Natural killer cell (primary cell): Measurements from ENCODE around the gene ZFYVE27. TPM values are rescaled to one million over a fixed set of nuclear protein-coding genes. Genes with fewer than 3 reads are reported as not detected.
A peak's percentile ranks its signal among the peaks of the same experiment; 100 is the strongest.

Experiments used
- ATAC-seq, 3 donors: fragments of 150-1000 bp in 2 of 3; fragments of 200-7000 bp in 1 of 3; cut with Tn5 transposase; 1 replicate in 1 of 3; 2 replicates in 2 of 3; pipeline ENCODE4 v1.10.0; 2021; ENCODE audit warnings: mild to moderate bottlenecking in 2 of 3, moderate library complexity in 2 of 3
- DNase-seq, 2 donors: peaks; one replicate each; pipeline versions ENCODE4 v3.0.0 to v3.0.0-alpha.2; 2013 to 2021; ENCODE audit warnings: mixed read lengths in 1 of 2
- H3K27ac ChIP-seq: one replicate; pipeline ENCODE4 v1.5.1; 2013; ENCODE audit warnings: mild to moderate bottlenecking, low read length
- H3K27me3 ChIP-seq: one replicate; pipeline ENCODE4 v1.6.1; 2013; ENCODE audit warnings: low read length; ENCODE audit not compliant: control insufficient read depth, insufficient read depth
- H3K36me3 ChIP-seq: one replicate; pipeline ENCODE4 v1.6.1; 2013; ENCODE audit warnings: low read length; ENCODE audit not compliant: control insufficient read depth, insufficient read depth
- H3K4me1 ChIP-seq: one replicate; pipeline ENCODE4 v1.6.1; 2013; ENCODE audit warnings: low read length; ENCODE audit not compliant: control insufficient read depth, insufficient read depth
- H3K4me3 ChIP-seq: one replicate; pipeline ENCODE4 v1.5.1; 2013; ENCODE audit warnings: low read length
- H3K9me3 ChIP-seq: one replicate; pipeline ENCODE4 v1.6.1; 2013; ENCODE audit warnings: low read length; ENCODE audit not compliant: control insufficient read depth, insufficient read depth
- H3K27ac Mint-ChIP-seq, 2 donors: one replicate each; pipeline ENCODE4 v1.8.0; 2022; ENCODE audit warnings: mild to moderate bottlenecking in 2 of 2, mixed read lengths in 2 of 2, moderate library complexity in 1 of 2
- H3K27me3 Mint-ChIP-seq, 2 donors: one replicate each; pipeline ENCODE4 v1.8.0; 2022; ENCODE audit warnings: low read depth in 2 of 2, mixed read lengths in 2 of 2
- H3K36me3 Mint-ChIP-seq: one replicate; pipeline ENCODE4 v1.8.0; 2022; ENCODE audit warnings: mixed read lengths
- H3K4me1 Mint-ChIP-seq, 2 donors: one replicate each; pipeline ENCODE4 v1.8.0; 2022; ENCODE audit warnings: mixed read lengths in 2 of 2
- H3K4me3 Mint-ChIP-seq: one replicate; pipeline ENCODE4 v1.8.0; 2022; ENCODE audit warnings: mild to moderate bottlenecking, moderate library complexity, mixed read lengths
- H3K9me3 Mint-ChIP-seq, 2 donors: one replicate each; pipeline ENCODE4 v1.8.0; 2022; ENCODE audit warnings: mixed read lengths in 2 of 2
- WGBS: methylation state at CpG from one replicate; pipeline ENCODE4 v1.1.7; 2013; ENCODE audit warnings: missing lambda C conversion rate; ENCODE audit not compliant: insufficient coverage; 5-methylcytosine and 5-hydroxymethylcytosine counted together
- intact Hi-C: fragments of 100-400 bp; cut with micrococcal nuclease; formaldehyde crosslinking; loops from one replicate; pipeline ENCODE4 v1.14.2; 2022
- total RNA-seq, 4 donors: library from RNA; stranded (reverse); fragments of 120-200 nt in 1 of 4; gene quantifications; one replicate each; pipeline versions ENCODE4 v1.2.3 to v1.2.4, GENCODE V29; 2013 to 2022
- TF ChIP-seq, protein P1 (sequence below): fragments of 200-600 bp; IDR thresholded peaks from one replicate; pipeline ENCODE4 v1.8.0; 2022; ENCODE audit warnings: antibody characterized with exemption

ZFYVE27 gene
- total RNA-seq, 3 donors from 2014 or later (not counting 1 experiment from before 2014, with no cell fraction given), result 63.0 to 82.8 (median 76.4) TPM

DNA sequence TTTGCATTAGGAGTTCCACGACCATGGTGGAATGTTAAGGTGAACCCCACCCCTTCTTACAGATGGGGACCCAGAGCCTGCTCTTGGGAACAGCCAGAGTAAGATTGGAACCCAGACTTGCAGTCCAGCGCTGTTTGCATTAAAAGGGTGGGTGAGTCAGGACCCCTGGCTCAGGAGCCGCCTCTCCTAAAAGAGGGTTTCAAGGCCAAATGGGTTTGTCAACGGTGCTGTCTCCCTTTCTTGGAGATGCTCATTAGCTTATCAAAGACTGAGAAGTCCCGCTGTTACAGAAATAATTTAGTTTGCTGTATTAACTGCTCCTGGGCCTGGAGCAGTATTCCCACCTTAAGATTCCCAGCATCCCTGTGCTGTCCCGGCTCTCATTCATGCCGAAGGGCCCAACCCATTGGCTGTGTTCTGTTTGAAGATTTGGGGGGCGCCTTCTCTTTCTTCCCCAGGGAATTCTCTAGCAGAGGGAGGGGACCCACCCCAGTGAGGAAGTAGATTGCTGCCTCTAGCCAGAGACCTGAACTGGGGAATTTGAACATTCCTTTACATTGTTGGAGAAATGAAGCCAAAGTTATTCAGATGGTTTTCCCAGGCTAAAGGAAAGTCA is 21.6 kb upstream of the ZFYVE27 start:
- ATAC-seq (no peak), DNase-seq (no peak)
- 89% methylated on average over 7 of the region's 8 CpGs for WGBS
- Histone ChIP-seq H3K4me1 (peaks cover 16% of the 10 kb centered on the region), H3K4me3 (no peak overlapping the region), H3K27ac (no peak overlapping the region), H3K36me3 (no peaks in the 10 kb centered on the region), H3K9me3 (no peaks in the 10 kb centered on the region), H3K27me3 (peaks cover 3% of the 10 kb centered on the region)
- Mint-ChIP-seq H3K9me3 (no peaks in the 10 kb centered on the region), H3K4me1 (peaks cover 15 to 26% of the 10 kb centered on the region in 2 donors), H3K4me3 (peak overlapping the region; percentile 70), H3K36me3 (no peaks in the 10 kb centered on the region), H3K27me3 (peaks cover 34 to 38% of the 10 kb centered on the region in 2 donors), H3K27ac (no peak overlapping the region)
- TF ChIP-seq, protein P1, sequence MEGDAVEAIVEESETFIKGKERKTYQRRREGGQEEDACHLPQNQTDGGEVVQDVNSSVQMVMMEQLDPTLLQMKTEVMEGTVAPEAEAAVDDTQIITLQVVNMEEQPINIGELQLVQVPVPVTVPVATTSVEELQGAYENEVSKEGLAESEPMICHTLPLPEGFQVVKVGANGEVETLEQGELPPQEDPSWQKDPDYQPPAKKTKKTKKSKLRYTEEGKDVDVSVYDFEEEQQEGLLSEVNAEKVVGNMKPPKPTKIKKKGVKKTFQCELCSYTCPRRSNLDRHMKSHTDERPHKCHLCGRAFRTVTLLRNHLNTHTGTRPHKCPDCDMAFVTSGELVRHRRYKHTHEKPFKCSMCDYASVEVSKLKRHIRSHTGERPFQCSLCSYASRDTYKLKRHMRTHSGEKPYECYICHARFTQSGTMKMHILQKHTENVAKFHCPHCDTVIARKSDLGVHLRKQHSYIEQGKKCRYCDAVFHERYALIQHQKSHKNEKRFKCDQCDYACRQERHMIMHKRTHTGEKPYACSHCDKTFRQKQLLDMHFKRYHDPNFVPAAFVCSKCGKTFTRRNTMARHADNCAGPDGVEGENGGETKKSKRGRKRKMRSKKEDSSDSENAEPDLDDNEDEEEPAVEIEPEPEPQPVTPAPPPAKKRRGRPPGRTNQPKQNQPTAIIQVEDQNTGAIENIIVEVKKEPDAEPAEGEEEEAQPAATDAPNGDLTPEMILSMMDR, result no peak
- intact Hi-C loops, result no loop called here

- Mint-ChIP-seq H3K36me3 (no peaks in the 10 kb centered on the region), H3K27ac (no peak overlapping the region), H3K4me1 (peaks cover 14 to 26% of the 10 kb centered on the region in 2 donors), H3K9me3 (no peaks in the 10 kb centered on the region), H3K4me3 (no peak overlapping the region), H3K27me3 (peaks cover 23 to 31% of the 10 kb centered on the region in 2 donors)
- H3K36me3 ChIP-seq, result no peaks in the 10 kb centered on the region
- no peak overlapping the region for H3K27ac ChIP-seq
- WGBS, result 93% methylated on average over 7 of the region's 7 CpGs
- H3K9me3 ChIP-seq, result no peaks in the 10 kb centered on the region
- H3K4me3 ChIP-seq, result no peak overlapping the region
- TF ChIP-seq, protein P1, result no peak
- ATAC-seq (no peak), DNase-seq (no peak)
- intact Hi-C loops, result no loop called here
- peaks cover 16% of the 10 kb centered on the region for H3K4me1 ChIP-seq
- peaks cover 3% of the 10 kb centered on the region for H3K27me3 ChIP-seq
These were observed 19.3 kb upstream of the ZFYVE27 start for GRCh38 chr10:97717627-97718026.

DNA sequence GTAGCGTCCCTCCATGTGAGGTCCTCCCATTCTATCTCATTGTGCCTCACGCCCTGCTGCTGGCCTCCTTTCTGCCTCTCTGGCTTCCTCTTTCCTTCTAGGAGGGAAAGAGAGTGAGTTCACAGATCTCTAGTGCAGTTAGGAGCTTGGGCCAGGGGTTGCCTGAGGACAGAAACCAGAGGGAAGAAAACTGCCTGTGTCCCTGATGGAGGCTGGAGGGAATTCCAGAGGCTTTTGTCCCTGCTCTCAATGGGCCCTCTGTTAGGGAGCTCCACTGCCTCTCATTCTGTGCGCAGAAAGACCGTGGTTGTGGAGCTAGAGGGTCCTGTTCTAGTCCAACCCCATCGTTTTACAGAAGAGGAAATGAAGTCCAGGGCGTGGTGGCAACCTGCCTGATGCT is 18.8 kb upstream of the ZFYVE27 start:
- Histone ChIP-seq H3K36me3 (no peaks in the 10 kb centered on the region), H3K27ac (no peak overlapping the region), H3K27me3 (no peaks in the 10 kb centered on the region), H3K4me3 (no peak overlapping the region), H3K4me1 (peaks cover 11% of the 10 kb centered on the region), H3K9me3 (no peaks in the 10 kb centered on the region)
- Mint-ChIP-seq H3K9me3 (no peaks in the 10 kb centered on the region), H3K27me3 (peaks cover 17 to 26% of the 10 kb centered on the region in 2 donors), H3K36me3 (no peaks in the 10 kb centered on the region), H3K4me3 (no peak overlapping the region), H3K4me1 (peaks cover 9 to 20% of the 10 kb centered on the region in 2 donors), H3K27ac (no peak overlapping the region)
- DNase-seq, result no peak
- intact Hi-C loops, result no loop called here
- no peak for ATAC-seq
- 63% methylated on average over 4 of the region's 6 CpGs for WGBS
- TF ChIP-seq, protein P1, result no peak

GRCh38 chr10:97718659-97719142 is 18.2 kb upstream of the ZFYVE27 start:
- TF ChIP-seq, protein P1, result no peak
- Mint-ChIP-seq H3K4me1 (peaks cover 8 to 18% of the 10 kb centered on the region in 2 donors), H3K27ac (no peak overlapping the region), H3K9me3 (no peaks in the 10 kb centered on the region), H3K36me3 (no peaks in the 10 kb centered on the region), H3K4me3 (no peak overlapping the region), H3K27me3 (peaks cover 17 to 26% of the 10 kb centered on the region in 2 donors)
- intact Hi-C loops, result no loop called here
- Histone ChIP-seq H3K27ac (no peak overlapping the region), H3K9me3 (no peaks in the 10 kb centered on the region), H3K27me3 (no peaks in the 10 kb centered on the region), H3K4me3 (no peak overlapping the region), H3K4me1 (peaks cover 7% of the 10 kb centered on the region), H3K36me3 (no peaks in the 10 kb centered on the region)
- WGBS, result 71% methylated on average over 6 of the region's 8 CpGs
- ATAC-seq (no peak), DNase-seq (no peak)
